ENCODE measurements around the gene UGGT2. TPM values are rescaled to one million over a fixed set of nuclear protein-coding genes. Genes with fewer than 3 reads are reported as not detected.

UGGT2 gene
- total RNA-seq, result 98.9 and 132 TPM in 2 replicates

DNA sequence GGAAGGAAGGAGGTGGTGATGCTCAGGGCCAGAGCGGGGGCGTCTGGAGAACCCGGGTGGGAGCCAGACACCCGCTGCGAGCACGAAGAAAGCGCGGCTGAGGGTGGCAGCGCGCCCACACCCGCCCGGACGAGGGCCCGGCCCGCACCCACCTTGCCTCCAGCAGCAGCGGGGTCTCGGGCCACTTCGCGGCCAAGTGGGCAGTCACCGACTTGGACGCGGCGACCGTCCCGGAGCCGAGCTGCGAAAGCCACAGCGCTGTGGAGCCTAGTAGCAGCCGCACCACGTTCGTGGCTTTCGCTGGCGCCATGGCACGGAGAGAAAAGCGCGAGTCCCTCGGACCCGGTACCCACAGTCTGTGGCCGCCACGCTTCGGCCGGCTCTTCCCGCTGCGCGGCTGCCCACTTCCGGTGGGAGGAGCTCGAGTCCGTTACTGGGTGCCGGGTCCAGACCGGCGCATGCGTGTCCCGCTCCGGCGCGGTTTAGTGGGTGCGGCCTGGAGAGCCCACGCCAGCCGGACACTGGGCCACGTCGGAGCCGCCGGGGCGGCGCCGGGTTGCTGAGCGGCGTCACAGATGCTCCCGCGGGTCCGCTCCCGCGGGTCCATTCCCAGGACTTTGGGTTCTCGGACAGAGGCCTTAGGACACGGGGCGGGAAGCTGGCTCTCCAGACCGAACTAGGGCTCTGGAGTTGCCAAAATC lies at the start of gene UGGT2:
Gene UGGT2, minus strand, starts transcription at position 399 of the 701 bp plus-strand sequence. Its CDS starts 89 bp downstream, at position 310.

DNA sequence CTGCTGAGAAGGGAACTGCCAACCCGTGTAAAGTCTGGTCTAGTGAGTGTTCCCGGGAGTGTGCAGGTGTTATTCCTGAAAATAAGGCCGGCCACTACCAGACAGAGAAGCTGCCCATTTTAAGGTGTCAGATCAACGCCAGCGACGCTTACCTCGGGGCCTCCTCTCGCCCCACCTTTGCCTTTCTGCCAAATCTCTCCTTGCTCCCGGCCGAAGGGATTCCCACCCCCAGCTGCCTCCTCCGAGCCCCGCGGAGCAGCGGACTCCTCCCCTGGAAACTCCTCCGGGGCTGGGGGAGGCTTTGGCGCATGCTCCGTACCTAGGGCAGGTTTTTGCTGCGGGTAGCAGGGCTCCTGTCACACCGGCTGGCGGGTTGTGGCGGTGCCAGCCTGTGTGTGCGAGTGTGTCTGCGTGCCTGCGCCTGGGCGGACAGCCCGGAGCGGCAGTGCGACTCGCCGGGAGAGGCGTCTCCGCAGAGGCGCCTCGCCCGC lies 36.6 kb upstream of the UGGT2 start, which contains the start of gene HS6ST3:
Gene HS6ST3, plus strand, starts transcription at position 359 of the 491 bp plus-strand sequence.

Other genes starting within 250 kb of the UGGT2 start
- under 0.01 TPM in 1 of 2 replicates, not detected in the other for gene HS6ST3, start 36.7 kb upstream of the UGGT2 start, total RNA-seq

Measured in smooth muscle cell of the umbilical artery (primary cell).